Thyroid gland (tissue), 4 donors: ENCODE measurements around the gene TICAM2. TPM values are rescaled to one million over a fixed set of nuclear protein-coding genes. Genes with fewer than 3 reads are reported as not detected.
A peak's percentile ranks its signal among the peaks of the same experiment; 100 is the strongest.

Experiments
- DNase-seq, 2 donors: peaks; one replicate each; pipeline ENCODE4 v3.0.0-alpha.2; 2019
- H3K27ac ChIP-seq, 3 donors: fragments of 200-600 bp; sonication (generic); 1 replicate in 2 of 3; 2 replicates in 1 of 3; pipeline ENCODE4 v1.5.1; 2016 to 2019; ENCODE audit warnings: mild to moderate bottlenecking in 1 of 3, moderate library complexity in 1 of 3
- H3K27me3 ChIP-seq: fragments of 200-600 bp; sonication (generic); one replicate; pipeline ENCODE4 v1.5.1; 2019
- H3K36me3 ChIP-seq, 2 donors: fragments of 200-600 bp; sonication (generic); one replicate each; pipeline ENCODE4 v1.5.1; 2016 to 2019
- H3K4me1 ChIP-seq, 2 donors: fragments of 200-600 bp; sonication (generic); one replicate each; pipeline ENCODE4 v1.5.1; 2017 to 2019
- H3K4me3 ChIP-seq, 3 donors: fragments of 200-600 bp; sonication (generic); replicated peaks in 1 of 3; 1 replicate in 2 of 3; 2 replicates in 1 of 3; pipeline ENCODE4 v1.5.1; 2016; ENCODE audit warnings: mild to moderate bottlenecking in 1 of 3
- H3K9me3 ChIP-seq: fragments of 200-600 bp; sonication (generic); one replicate; pipeline ENCODE4 v1.5.1; 2017
- CTCF ChIP-seq, 6 experiments: fragments of 200-600 bp in 3 of 6; fragments of 450-650 bp in 3 of 6; sonication (generic) in 3 of 6; IDR thresholded peaks; one replicate each; pipeline ENCODE4 v1.5.1; 2016 to 2019; ENCODE audit warnings: antibody characterized with exemption in 6 of 6, mild to moderate bottlenecking in 2 of 6, inconsistent platforms in 1 of 6, moderate library complexity in 1 of 6
- POLR2A ChIP-seq, 2 donors: fragments of 450-650 bp; IDR thresholded peaks; one replicate each; pipeline ENCODE4 v1.6.1; 2017; ENCODE audit warnings: antibody characterized with exemption in 2 of 2, mild to moderate bottlenecking in 2 of 2, moderate library complexity in 1 of 2
- WGBS, 2 donors: methylation state at CpG; one replicate each; pipeline ENCODE4 v1.1.5; 2017; 5-methylcytosine and 5-hydroxymethylcytosine counted together
- intact Hi-C: fragments of 100-400 bp; cut with DNase I; formaldehyde crosslinking; loops from one replicate; pipeline ENCODE4 v1.15.1; 2023
- total RNA-seq, 4 donors: library from RNA; depleted of rRNA; stranded (reverse); fragments of >200 nt; gene quantifications; one replicate each; pipeline ENCODE4 v1.2.3, GENCODE V29; 2016

TICAM2 gene
- total RNA-seq, 4 donors from 2014 or later = 1.1 to 2.0 (median 1.5) TPM

- H3K36me3 ChIP-seq = no peaks in the 10 kb centered on the region
- H3K9me3 ChIP-seq = no peaks in the 10 kb centered on the region
- peak in 1 of 2 donors; percentile 83 for TF ChIP-seq POLR2A (IDR thresholded peaks at IDR 0.05)
- no peak for TF ChIP-seq CTCF (IDR thresholded peaks at IDR 0.05)
- H3K4me3 ChIP-seq = peak within 1 kb of the TSS; percentile 90 to 94 (median 92)
- intact Hi-C loops = no loop called here
- H3K27me3 ChIP-seq = no peaks in the 10 kb centered on the region
- peak within 1 kb of the TSS; percentile 84 to 96 (median 88) for H3K27ac ChIP-seq
- 0 to 1% methylated on average over 47 to 73 of the region's 77 CpGs for WGBS, 2 donors
- peaks cover 26 to 27% of the 10 kb centered on the region in 2 donors for H3K4me1 ChIP-seq
- DNase-seq = peak; percentile 100
These were observed 23.5 kb upstream of the TICAM2 start, which contains the start of gene TMED7 for GRCh38 chr5:115625579-115626444. Gene TMED7 (minus strand): TSS chr5:115626036. CDS start chr5:115625792, 244 bp downstream.

- Histone ChIP-seq H3K4me3 (peak overlapping the region; percentile 90 to 94 (median 92)), H3K4me1 (peaks cover 26 to 27% of the 10 kb centered on the region in 2 donors), H3K9me3 (no peaks in the 10 kb centered on the region), H3K27ac (peak overlapping the region in 2 of 3 donors; percentile 88 to 96), H3K27me3 (no peaks in the 10 kb centered on the region), H3K36me3 (peaks cover 1 to 5% of the 10 kb centered on the region in 2 donors)
- WGBS, 2 donors = 33 to 34% methylated on average over 3 of the region's 3 CpGs
- TF ChIP-seq CTCF (IDR thresholded peaks at IDR 0.05) = no peak
- no peak for TF ChIP-seq POLR2A (IDR thresholded peaks at IDR 0.05)
- intact Hi-C loops = no loop called here
- DNase-seq = no peak
These were observed 22.7 kb upstream of the TICAM2 start for GRCh38 chr5:115624994-115625393.

- peaks cover 26 to 27% of the 10 kb centered on the region in 2 donors for H3K4me1 ChIP-seq
- no peak overlapping the region for H3K27ac ChIP-seq
- TF ChIP-seq CTCF (IDR thresholded peaks at IDR 0.05) (no peak), POLR2A (IDR thresholded peaks at IDR 0.05) (no peak)
- WGBS, 2 donors = 68 to 71% methylated on average over 5 of the region's 5 CpGs
- peaks cover 14 to 15% of the 10 kb centered on the region in 2 donors for H3K36me3 ChIP-seq
- intact Hi-C loops = no loop called here
- no peaks in the 10 kb centered on the region for H3K27me3 ChIP-seq
- DNase-seq = no peak
- H3K4me3 ChIP-seq = no peak overlapping the region
- H3K9me3 ChIP-seq = no peaks in the 10 kb centered on the region
These were observed 21.4 kb upstream of the TICAM2 start for GRCh38 chr5:115623658-115624057.

GRCh38 chr5:115621365-115621900 lies 19.2 kb upstream of the TICAM2 start:
- H3K4me3 ChIP-seq = no peak overlapping the region
- no peaks in the 10 kb centered on the region for H3K9me3 ChIP-seq
- peaks cover 26 to 27% of the 10 kb centered on the region in 2 donors for H3K4me1 ChIP-seq
- WGBS, 2 donors = 87 to 93% methylated on average over 4 of the region's 4 CpGs
- no peak for DNase-seq
- intact Hi-C loops = no loop called here
- H3K27me3 ChIP-seq = no peaks in the 10 kb centered on the region
- TF ChIP-seq CTCF (IDR thresholded peaks at IDR 0.05) = no peak
- no peak for TF ChIP-seq POLR2A (IDR thresholded peaks at IDR 0.05)
- H3K36me3 ChIP-seq = peaks cover 18 to 19% of the 10 kb centered on the region in 2 donors
- no peak overlapping the region for H3K27ac ChIP-seq

- DNase-seq = no peak
- H3K27me3 ChIP-seq = no peaks in the 10 kb centered on the region
- H3K9me3 ChIP-seq = no peaks in the 10 kb centered on the region
- no peaks in the 10 kb centered on the region for H3K4me1 ChIP-seq
- no peak for TF ChIP-seq CTCF (IDR thresholded peaks at IDR 0.05)
- TF ChIP-seq POLR2A (IDR thresholded peaks at IDR 0.05) = no peak
- H3K4me3 ChIP-seq = no peak overlapping the region
- H3K36me3 ChIP-seq = peaks cover 19 to 29% of the 10 kb centered on the region in 2 donors
- intact Hi-C loops = no loop called here
- WGBS, 2 donors = 33 to 77% methylated on average over 1 of the region's 1 CpG
- H3K27ac ChIP-seq = no peak overlapping the region
These were observed 14.6 kb upstream of the TICAM2 start for GRCh38 chr5:115616892-115617291.
